Left ventricle myocardium inferior (tissue), 1 donor: ENCODE data around the gene MVP. TPM values are rescaled to one million over a fixed set of nuclear protein-coding genes. Genes with fewer than 3 reads are reported as not detected.

ENCODE experiments used
- DNase-seq: peaks from one replicate; pipeline ENCODE4 v3.0.0-alpha.2; 2020
- H3K27ac ChIP-seq: fragments of 200-600 bp; replicated peaks from 2 replicates; pipeline ENCODE4 v1.8.0; 2021
- H3K27me3 ChIP-seq: fragments of 200-600 bp; 2 replicates; pipeline ENCODE4 v1.8.0; 2021; ENCODE audit warnings: low read depth
- H3K36me3 ChIP-seq: fragments of 200-600 bp; 2 replicates; pipeline ENCODE4 v1.8.0; 2021
- H3K4me1 ChIP-seq: fragments of 200-600 bp; 2 replicates; pipeline ENCODE4 v1.8.0; 2021
- H3K4me3 ChIP-seq: fragments of 200-600 bp; 2 replicates; pipeline ENCODE4 v1.8.0; 2021; ENCODE audit warnings: mild to moderate bottlenecking, moderate library complexity
- H3K9me3 ChIP-seq: fragments of 200-600 bp; replicated peaks from 2 replicates; pipeline ENCODE4 v1.8.0; 2021
- intact Hi-C: fragments of 100-400 bp; cut with micrococcal nuclease; formaldehyde crosslinking; loops from one replicate; pipeline ENCODE4 v1.11.0; 2022
- total RNA-seq: library from RNA; stranded (reverse); fragmentation: NEBNext Ultra II Directional; extraction: Animal tissue kit (Norgen Biotek cat#: 25700); gene quantifications from one replicate; pipeline ENCODE4 v1.2.1, GENCODE V29; 2021
- TF ChIP-seq, protein P1 (sequence below): fragments of 200-600 bp; IDR thresholded peaks from 2 replicates; pipeline ENCODE4 v1.8.0; 2021; ENCODE audit warnings: antibody characterized with exemption, mild to moderate bottlenecking, borderline replicate concordance
- donor health status: DM: no; HTN: yes; CAD: no; lungs with severe emphysema.

MVP gene
- total RNA-seq, 1 donor from 2014 or later = 38.6 TPM

DNA sequence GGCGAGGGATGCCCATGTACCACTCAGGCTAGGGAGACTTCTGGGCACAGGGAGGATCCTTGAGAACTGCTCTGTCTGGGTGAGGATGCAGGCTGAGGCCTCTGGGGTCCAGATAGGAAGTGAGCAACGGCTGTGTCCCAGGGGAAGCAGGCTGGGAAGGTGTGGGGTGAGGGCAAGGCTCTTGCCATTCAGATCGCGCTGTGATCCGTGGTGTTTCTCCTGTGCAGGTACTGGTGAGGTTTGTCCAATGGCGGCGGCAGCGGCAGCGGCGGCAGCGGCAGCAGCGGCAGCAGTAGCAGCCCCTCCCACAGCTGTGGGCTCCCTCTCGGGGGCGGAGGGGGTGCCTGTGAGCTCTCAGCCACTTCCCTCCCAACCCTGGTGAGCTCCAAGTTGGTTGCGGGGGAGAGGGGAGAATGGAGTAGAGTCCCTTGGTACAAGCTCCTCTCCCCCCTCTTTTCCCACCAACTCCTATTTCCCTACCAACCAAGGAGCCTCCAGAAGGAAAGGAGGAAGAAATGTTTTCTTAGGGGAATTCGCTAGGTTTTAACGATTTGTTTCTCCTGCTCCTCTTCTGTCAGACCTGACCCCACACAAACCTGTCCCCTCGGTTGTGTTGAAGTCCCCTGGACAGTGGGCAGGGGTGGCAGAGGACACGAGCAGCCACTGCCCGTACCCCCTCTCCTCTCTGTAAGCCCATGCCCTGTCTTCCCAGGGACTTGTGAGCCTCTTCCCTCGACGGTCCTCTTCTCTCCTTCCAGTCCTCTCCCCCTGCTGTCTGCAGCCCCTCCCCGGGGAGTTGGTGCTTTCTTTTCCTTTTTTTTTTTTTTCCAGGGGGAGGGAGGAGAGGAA is 10.2 kb upstream of the MVP start:
- peak overlapping the region; percentile 97 for H3K27ac ChIP-seq
- intact Hi-C loops = no loop called here
- H3K9me3 ChIP-seq = no peaks in the 10 kb centered on the region
- H3K4me3 ChIP-seq = peak overlapping the region; percentile 75
- TF ChIP-seq, protein P1, sequence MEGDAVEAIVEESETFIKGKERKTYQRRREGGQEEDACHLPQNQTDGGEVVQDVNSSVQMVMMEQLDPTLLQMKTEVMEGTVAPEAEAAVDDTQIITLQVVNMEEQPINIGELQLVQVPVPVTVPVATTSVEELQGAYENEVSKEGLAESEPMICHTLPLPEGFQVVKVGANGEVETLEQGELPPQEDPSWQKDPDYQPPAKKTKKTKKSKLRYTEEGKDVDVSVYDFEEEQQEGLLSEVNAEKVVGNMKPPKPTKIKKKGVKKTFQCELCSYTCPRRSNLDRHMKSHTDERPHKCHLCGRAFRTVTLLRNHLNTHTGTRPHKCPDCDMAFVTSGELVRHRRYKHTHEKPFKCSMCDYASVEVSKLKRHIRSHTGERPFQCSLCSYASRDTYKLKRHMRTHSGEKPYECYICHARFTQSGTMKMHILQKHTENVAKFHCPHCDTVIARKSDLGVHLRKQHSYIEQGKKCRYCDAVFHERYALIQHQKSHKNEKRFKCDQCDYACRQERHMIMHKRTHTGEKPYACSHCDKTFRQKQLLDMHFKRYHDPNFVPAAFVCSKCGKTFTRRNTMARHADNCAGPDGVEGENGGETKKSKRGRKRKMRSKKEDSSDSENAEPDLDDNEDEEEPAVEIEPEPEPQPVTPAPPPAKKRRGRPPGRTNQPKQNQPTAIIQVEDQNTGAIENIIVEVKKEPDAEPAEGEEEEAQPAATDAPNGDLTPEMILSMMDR = no peak
- no peak for DNase-seq
- no peaks in the 10 kb centered on the region for H3K27me3 ChIP-seq
- peaks cover 79% of the 10 kb centered on the region for H3K4me1 ChIP-seq
- peaks cover 24% of the 10 kb centered on the region for H3K36me3 ChIP-seq

DNA sequence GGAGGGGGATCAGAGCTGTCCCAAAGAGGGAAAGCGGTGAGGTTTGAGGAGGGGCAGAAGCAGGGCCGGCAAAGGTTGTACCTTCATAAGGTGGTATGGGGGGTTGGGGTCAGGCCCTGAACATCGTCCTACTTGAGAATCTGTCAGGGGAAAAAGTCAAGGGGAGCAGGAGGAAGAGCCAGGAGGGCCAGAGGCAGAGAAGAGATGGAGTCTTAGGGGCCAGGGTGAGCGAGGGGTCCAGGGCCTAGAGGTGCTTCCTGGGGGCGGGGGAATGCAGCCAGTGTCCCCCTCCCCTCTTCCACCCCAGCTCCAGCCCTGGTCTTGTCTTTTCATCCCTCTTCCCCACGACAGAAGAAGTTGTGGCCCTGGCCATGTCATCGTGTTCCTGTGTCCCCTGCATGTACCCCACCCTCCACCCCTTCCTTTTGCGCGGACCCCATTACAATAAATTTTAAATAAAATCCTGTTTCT is 9.5 kb upstream of the MVP start:
- H3K27ac ChIP-seq = peak overlapping the region; percentile 97

GRCh38 chr16:29811170-29811895 is 8.9 kb upstream of the MVP start:
- peak overlapping the region; percentile 75 for H3K4me3 ChIP-seq
- H3K4me1 ChIP-seq = peaks cover 86% of the 10 kb centered on the region
- intact Hi-C loops = no loop called here
- H3K27ac ChIP-seq = peak overlapping the region; percentile 97
- peak; percentile 97 for DNase-seq
- H3K27me3 ChIP-seq = no peaks in the 10 kb centered on the region
- TF ChIP-seq, protein P1 = no peak
- peaks cover 24% of the 10 kb centered on the region for H3K36me3 ChIP-seq
- no peaks in the 10 kb centered on the region for H3K9me3 ChIP-seq

More for the DNA sequence above, 9.5 kb upstream of the MVP start:
- Histone ChIP-seq H3K27me3 (no peaks in the 10 kb centered on the region), H3K4me1 (peaks cover 82% of the 10 kb centered on the region), H3K9me3 (no peaks in the 10 kb centered on the region), H3K36me3 (peaks cover 24% of the 10 kb centered on the region), H3K4me3 (peak overlapping the region; percentile 75)
- intact Hi-C loops = no loop called here
- no peak for DNase-seq
- TF ChIP-seq, protein P1 = no peak

DNA sequence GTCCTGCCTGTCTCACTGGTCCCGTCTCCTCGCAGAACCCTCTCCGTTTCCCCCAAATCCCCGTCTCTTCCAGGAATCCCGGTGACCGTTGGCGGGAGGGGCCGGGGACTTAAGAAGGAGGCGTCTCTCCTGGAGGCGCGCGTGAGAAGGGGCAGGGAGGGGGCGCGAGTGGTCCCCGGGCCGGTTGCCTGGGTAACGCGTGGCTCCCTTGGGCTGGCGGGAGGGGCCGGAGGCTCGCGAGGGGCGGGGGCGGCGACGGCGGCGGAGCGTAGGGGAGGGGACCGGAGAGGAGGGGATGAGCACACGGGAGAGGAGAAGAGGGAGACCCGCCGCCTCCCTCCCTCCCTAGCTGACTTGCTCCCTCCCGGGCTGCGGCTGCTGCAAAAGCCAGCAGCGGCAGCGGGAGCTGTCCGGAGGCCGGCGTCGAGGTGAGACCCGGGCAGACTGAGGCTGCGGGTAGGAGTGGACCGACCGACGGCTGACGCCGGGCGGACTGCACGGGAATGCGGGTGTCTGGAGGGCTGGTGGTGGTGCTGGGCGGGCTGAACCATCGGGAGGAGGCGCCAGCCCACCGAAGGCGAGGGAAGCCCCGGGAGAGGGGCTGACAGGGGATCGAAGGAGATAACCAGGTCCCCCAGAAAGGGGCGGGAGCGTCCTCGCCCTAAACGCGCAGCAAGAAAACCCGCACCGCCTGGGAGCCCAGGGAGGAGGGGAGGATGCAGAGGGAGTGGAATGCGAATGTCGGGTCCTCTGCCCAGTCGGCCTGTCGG is 8.2 kb upstream of the MVP start, which contains the start of gene PRRT2:
Gene PRRT2 (plus strand): TSS at position 298 of the 770 bp plus-strand sequence. CDS start 862 bp downstream, outside the sequence.
- Histone ChIP-seq H3K9me3 (no peaks in the 10 kb centered on the region), H3K4me3 (peak within 1 kb of the TSS; percentile 75), H3K27ac (peak within 1 kb of the TSS; percentile 97), H3K27me3 (no peaks in the 10 kb centered on the region), H3K36me3 (peaks cover 24% of the 10 kb centered on the region), H3K4me1 (peaks cover 93% of the 10 kb centered on the region)
- peak; percentile 72 for DNase-seq
- TF ChIP-seq, protein P1 = no peak
- intact Hi-C loops = no loop called here
